Osteocyte (in vitro differentiated cells): ENCODE data around the gene CYP11A1. TPM values are rescaled to one million over a fixed set of nuclear protein-coding genes. Genes with fewer than 3 reads are reported as not detected.

ENCODE experiments used
- DNase-seq: peaks from one replicate; pipeline ENCODE4 v3.0.0; 2021; ENCODE audit warnings: mixed read lengths; ENCODE audit not compliant: unreplicated experiment; ENCODE audit errors: extremely low spot score
- H3K27ac Mint-ChIP-seq: one replicate; pipeline ENCODE4 v1.8.0; 2021; ENCODE audit warnings: mild to moderate bottlenecking, mixed read lengths; ENCODE audit not compliant: unreplicated experiment
- H3K27me3 Mint-ChIP-seq: one replicate; pipeline ENCODE4 v1.8.0; 2021; ENCODE audit warnings: mixed read lengths; ENCODE audit not compliant: unreplicated experiment
- H3K36me3 Mint-ChIP-seq: one replicate; pipeline ENCODE4 v1.8.0; 2021; ENCODE audit warnings: mixed read lengths; ENCODE audit not compliant: unreplicated experiment
- H3K4me1 Mint-ChIP-seq: one replicate; pipeline ENCODE4 v1.8.0; 2021; ENCODE audit warnings: mixed read lengths; ENCODE audit not compliant: unreplicated experiment
- H3K4me3 Mint-ChIP-seq: one replicate; pipeline ENCODE4 v1.8.0; 2021; ENCODE audit warnings: mild to moderate bottlenecking, moderate library complexity, mixed read lengths; ENCODE audit not compliant: unreplicated experiment
- H3K9me3 Mint-ChIP-seq: one replicate; pipeline ENCODE4 v1.8.0; 2021; ENCODE audit warnings: mixed read lengths; ENCODE audit not compliant: unreplicated experiment
- total RNA-seq: library from RNA; stranded (reverse); gene quantifications from 2 replicates; pipeline ENCODE4 v1.2.1, GENCODE V29; 2021
- TF ChIP-seq, protein P1 (sequence below): fragments of 200-600 bp; sonication (generic); IDR thresholded peaks from 2 replicates; pipeline ENCODE4 v1.5.0; 2021; ENCODE audit warnings: antibody characterized with exemption, mild to moderate bottlenecking, moderate library complexity

CYP11A1 gene
- total RNA-seq, 1 donor from 2014 or later, result not detected

DNA sequence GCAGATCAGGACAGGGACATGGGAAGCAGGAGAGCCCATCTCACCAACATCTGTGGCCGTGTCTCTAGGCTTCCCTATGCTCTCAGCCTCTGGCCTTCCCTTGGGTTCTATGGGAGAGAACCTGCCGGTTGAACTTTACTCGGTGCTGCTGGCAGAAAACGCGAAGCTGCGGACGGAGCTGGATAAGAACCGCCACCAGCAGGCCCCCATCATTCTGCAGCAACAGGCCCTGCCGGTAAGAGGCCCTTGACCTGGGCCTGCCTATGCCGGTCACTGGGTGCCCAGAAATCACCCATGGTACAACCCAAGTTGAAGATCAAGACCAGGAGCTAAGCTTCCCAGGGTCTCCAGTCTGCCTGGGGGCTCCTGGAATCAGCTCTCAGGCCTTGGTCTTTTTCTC is 34.8 kb downstream of the CYP11A1 start:
- Mint-ChIP-seq H3K36me3 (no peaks in the 10 kb centered on the region), H3K4me3 (no peak overlapping the region), H3K27me3 (peaks cover 3% of the 10 kb centered on the region), H3K4me1 (peaks cover 3% of the 10 kb centered on the region), H3K27ac (no peak overlapping the region), H3K9me3 (no peaks in the 10 kb centered on the region)
- TF ChIP-seq, protein P1, sequence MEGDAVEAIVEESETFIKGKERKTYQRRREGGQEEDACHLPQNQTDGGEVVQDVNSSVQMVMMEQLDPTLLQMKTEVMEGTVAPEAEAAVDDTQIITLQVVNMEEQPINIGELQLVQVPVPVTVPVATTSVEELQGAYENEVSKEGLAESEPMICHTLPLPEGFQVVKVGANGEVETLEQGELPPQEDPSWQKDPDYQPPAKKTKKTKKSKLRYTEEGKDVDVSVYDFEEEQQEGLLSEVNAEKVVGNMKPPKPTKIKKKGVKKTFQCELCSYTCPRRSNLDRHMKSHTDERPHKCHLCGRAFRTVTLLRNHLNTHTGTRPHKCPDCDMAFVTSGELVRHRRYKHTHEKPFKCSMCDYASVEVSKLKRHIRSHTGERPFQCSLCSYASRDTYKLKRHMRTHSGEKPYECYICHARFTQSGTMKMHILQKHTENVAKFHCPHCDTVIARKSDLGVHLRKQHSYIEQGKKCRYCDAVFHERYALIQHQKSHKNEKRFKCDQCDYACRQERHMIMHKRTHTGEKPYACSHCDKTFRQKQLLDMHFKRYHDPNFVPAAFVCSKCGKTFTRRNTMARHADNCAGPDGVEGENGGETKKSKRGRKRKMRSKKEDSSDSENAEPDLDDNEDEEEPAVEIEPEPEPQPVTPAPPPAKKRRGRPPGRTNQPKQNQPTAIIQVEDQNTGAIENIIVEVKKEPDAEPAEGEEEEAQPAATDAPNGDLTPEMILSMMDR, result no peak
- DNase-seq, result no peak

DNA sequence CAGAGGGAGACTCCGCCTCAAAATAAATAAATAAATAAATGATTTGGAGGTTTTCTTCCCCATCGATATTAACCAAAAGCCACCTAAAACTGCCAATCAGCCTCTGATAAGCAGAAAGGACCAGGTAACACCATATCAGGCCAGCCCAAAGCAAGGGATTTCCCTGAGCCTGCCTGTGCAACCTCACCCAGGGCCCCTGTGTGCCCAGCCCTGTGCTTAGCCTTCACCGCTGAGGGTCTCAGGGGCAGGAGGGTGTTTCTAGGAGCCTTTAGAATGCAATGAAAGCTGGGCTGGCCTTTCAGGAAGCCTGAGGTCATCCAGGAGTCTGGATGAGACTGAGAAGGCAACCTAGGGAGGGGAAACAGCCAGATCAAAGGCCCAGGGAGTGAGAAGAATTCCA is 35.4 kb downstream of the CYP11A1 start:
- Mint-ChIP-seq H3K4me3 (no peak overlapping the region), H3K27ac (no peak overlapping the region), H3K27me3 (peaks cover 3% of the 10 kb centered on the region), H3K36me3 (no peaks in the 10 kb centered on the region), H3K4me1 (peaks cover 3% of the 10 kb centered on the region), H3K9me3 (no peaks in the 10 kb centered on the region)
- TF ChIP-seq, protein P1, result no peak
- no peak for DNase-seq

DNA sequence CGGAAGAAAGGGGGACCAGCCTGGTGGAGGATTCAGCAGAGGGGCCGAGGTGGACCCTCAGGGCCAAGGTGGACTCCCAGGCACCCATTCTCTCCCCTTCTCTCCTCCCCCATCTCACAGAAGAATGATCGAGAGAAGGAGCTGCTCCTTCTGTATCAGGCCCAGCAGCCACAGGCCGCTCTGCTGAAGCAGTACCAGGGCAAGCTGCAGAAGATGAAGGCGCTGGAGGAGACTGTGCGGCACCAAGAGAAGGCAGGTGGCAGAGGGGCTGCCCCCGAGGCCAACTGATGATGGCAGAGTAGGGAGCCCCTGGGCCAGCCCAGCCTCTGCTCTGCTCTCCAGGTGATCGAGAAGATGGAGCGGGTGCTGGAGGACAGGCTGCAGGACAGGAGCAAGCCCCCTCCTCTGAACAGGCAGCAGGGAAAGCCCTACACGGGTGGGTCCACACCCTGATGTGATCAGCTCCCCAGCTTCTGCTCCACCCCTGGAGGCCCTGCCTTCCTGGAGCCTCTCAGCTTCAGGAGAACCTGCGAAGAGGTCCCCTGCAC is 36.5 kb downstream of the CYP11A1 start:
- Mint-ChIP-seq H3K4me1 (peaks cover 8% of the 10 kb centered on the region), H3K27me3 (peaks cover 3% of the 10 kb centered on the region), H3K36me3 (no peaks in the 10 kb centered on the region), H3K27ac (no peak overlapping the region), H3K9me3 (no peaks in the 10 kb centered on the region), H3K4me3 (no peak overlapping the region)
- no peak for DNase-seq
- TF ChIP-seq, protein P1, result no peak

DNA sequence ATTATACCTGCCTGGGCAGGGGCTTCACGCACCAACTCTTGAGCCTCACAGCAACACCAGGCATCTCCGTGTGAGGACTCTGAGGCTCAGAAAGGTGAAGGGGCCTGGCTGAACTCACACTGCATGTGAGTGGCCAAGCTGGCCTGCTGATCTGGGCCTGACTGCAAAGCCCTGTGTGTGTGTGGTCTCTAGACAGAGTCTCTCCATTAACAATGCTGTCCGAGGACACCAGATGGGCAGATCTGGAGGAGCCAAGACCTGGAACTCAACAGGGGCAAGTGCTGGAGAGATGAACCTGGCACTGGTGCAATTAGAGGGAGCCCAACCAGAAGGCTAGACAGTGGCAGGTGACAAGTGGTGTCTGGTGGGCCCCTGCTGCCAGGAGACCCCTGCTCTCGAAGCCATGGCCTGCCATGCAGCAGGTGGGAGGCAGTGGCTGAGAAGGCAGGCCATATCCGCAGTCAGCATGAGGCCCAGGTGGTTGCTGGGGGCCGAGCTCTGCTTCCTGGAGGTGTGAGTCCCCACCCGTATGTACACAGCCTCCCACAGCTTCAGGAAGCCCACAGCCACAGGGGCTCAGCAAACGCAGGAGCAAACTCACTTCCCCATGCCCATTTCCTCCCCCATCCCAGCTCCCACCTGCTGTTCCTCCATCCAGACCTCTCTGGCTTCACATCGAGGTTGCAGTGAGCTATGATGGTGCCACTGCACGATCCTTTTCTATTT is 39.0 kb downstream of the CYP11A1 start:
- Mint-ChIP-seq H3K27me3 (peaks cover 3% of the 10 kb centered on the region), H3K4me3 (no peak overlapping the region), H3K9me3 (no peaks in the 10 kb centered on the region), H3K36me3 (no peaks in the 10 kb centered on the region), H3K27ac (no peak overlapping the region), H3K4me1 (peaks cover 11% of the 10 kb centered on the region)
- TF ChIP-seq, protein P1, result no peak
- no peak for DNase-seq

DNA sequence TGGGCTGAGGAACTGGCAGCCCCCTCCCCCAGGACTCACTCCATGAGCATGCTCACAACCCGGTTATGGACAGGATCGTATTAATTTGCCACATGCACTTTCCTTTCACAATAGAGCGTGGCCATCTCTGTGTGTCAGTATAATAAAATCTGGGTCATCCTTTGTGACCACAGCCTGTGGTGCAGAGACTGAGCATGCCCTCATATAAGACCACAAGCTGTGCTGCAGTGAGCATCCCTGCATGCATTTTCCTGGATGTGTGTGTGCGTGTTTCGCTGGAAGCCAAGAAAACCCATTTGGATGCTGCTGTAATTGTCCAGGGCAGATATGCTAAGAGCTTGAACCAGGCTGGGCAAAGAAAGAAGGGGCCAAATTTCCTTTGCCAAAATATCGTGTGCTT is 39.7 kb downstream of the CYP11A1 start:
- no peak for DNase-seq
- Mint-ChIP-seq H3K36me3 (no peaks in the 10 kb centered on the region), H3K27me3 (peaks cover 3% of the 10 kb centered on the region), H3K9me3 (no peaks in the 10 kb centered on the region), H3K27ac (no peak overlapping the region), H3K4me3 (no peak overlapping the region), H3K4me1 (peaks cover 11% of the 10 kb centered on the region)
- TF ChIP-seq, protein P1, result no peak
